SU-DHL-6 (cell line): ENCODE measurements around the gene TMEM14B.

Experiments
- H2AFZ ChIP-seq: fragments of 200-600 bp; sonication (generic); 2 replicates; pipeline ENCODE4 v1.6.1; 2014; ENCODE audit warnings: low read depth, mild to moderate bottlenecking, moderate library complexity, mixed read lengths, antibody characterized with exemption, low read length; ENCODE audit not compliant: severe bottlenecking
- H3F3A ChIP-seq: fragments of 200-600 bp; shearing (Covaris generic); 2 replicates; pipeline ENCODE4 v1.6.0; 2016; ENCODE audit warnings: antibody characterized with exemption, mild to moderate bottlenecking; ENCODE audit not compliant: insufficient read depth
- H3K27ac ChIP-seq: fragments of 200-600 bp; sonication (generic); 2 replicates; pipeline ENCODE4 v1.5.1; 2016; ENCODE audit warnings: low read depth, mild to moderate bottlenecking, low read length, moderate library complexity, mixed read lengths
- H3K27me3 ChIP-seq: fragments of 200-600 bp; sonication (generic), shearing (Covaris generic); 2 replicates; pipeline ENCODE4 v1.6.0; 2014; ENCODE audit warnings: mild to moderate bottlenecking, low read length
- H3K36me3 ChIP-seq: fragments of 200-600 bp; sonication (generic); 2 replicates; pipeline ENCODE4 v1.6.1; 2014; ENCODE audit warnings: mild to moderate bottlenecking, low read length, mixed read lengths
- H3K4me2 ChIP-seq: fragments of 300-600, 200-600 bp; shearing (Covaris generic), sonication (generic); 2 replicates; pipeline ENCODE4 v1.6.0; 2014; ENCODE audit warnings: low read length, low read depth, mild to moderate bottlenecking; ENCODE audit not compliant: poor library complexity, severe bottlenecking
- H3K4me3 ChIP-seq: fragments of 200-600 bp; sonication (generic); 2 replicates; pipeline ENCODE4 v1.5.1; 2014; ENCODE audit warnings: antibody characterized with exemption, low read length, mild to moderate bottlenecking, mixed read lengths; ENCODE audit not compliant: insufficient read depth, poor library complexity, severe bottlenecking
- H3K79me2 ChIP-seq: fragments of 200-600 bp; sonication (generic); 2 replicates; pipeline ENCODE4 v1.6.1; 2014; ENCODE audit warnings: mild to moderate bottlenecking, low read length, moderate library complexity; ENCODE audit not compliant: insufficient read depth
- H3K9ac ChIP-seq: fragments of 200-600 bp; sonication (generic); 2 replicates; pipeline ENCODE4 v1.7.0; 2014; ENCODE audit warnings: mild to moderate bottlenecking, low read length
- H3K9me2 ChIP-seq: fragments of 200-600 bp; sonication (generic); replicated peaks from 2 replicates; pipeline ENCODE4 v1.6.1; 2014; ENCODE audit warnings: low read length; ENCODE audit not compliant: insufficient read depth
- H3K9me3 ChIP-seq: fragments of 200-600 bp; sonication (generic); 2 replicates; pipeline ENCODE4 v1.6.1; 2014; ENCODE audit warnings: low read length, mixed read lengths; ENCODE audit not compliant: insufficient read depth
- H4K20me1 ChIP-seq: fragments of 200-600 bp; sonication (generic); 2 replicates; pipeline ENCODE4 v1.6.1; 2014; ENCODE audit warnings: low read depth, mild to moderate bottlenecking, antibody characterized with exemption, low read length, moderate library complexity, mixed read lengths
- CTCF ChIP-seq: fragments of 200-600 bp; sonication (generic); IDR thresholded peaks from one replicate; pipeline ENCODE4 v1.5.1; 2017; ENCODE audit warnings: antibody characterized with exemption, mild to moderate bottlenecking, low read length, moderate library complexity; ENCODE audit not compliant: insufficient read depth, poor library complexity, severe bottlenecking
- EZH2phosphoT487 ChIP-seq: fragments of 200-600 bp; sonication (generic), shearing (Covaris generic); conservative IDR thresholded peaks from 2 replicates; pipeline ENCODE4 v1.6.1; 2018; ENCODE audit warnings: mild to moderate bottlenecking, antibody characterized with exemption, low read length, moderate library complexity, mixed read lengths

TMEM14B gene

GRCh38 chr6:10747251-10747972 lies at the start of gene TMEM14B:
TSS of gene TMEM14B (plus strand) at chr6:10747805. CDS start at chr6:10749246, 1,441 bp downstream.
- peaks cover 42% of the 10 kb centered on the region for H3K79me2 ChIP-seq
- H3K36me3 ChIP-seq, result peaks cover 6% of the 10 kb centered on the region; the same call in 1 of the 2 replicates
- no peaks in the 10 kb centered on the region for H3K9me2 ChIP-seq
- H2AFZ ChIP-seq, result peak within 1 kb of the TSS; percentile 91
- H3K4me2 ChIP-seq, result peak within 1 kb of the TSS; percentile 78
- H4K20me1 ChIP-seq, result no peaks in the 10 kb centered on the region
- peaks cover 15% of the 10 kb centered on the region for H3F3A ChIP-seq
- H3K9ac ChIP-seq, result peak within 1 kb of the TSS; percentile 81
- no peak for TF ChIP-seq CTCF
- no peak for TF ChIP-seq EZH2phosphoT487
- peak within 1 kb of the TSS; percentile 53 for H3K27ac ChIP-seq
- peak within 1 kb of the TSS; percentile 87 for H3K4me3 ChIP-seq
- H3K9me3 ChIP-seq, result no peaks in the 10 kb centered on the region
- H3K27me3 ChIP-seq, result no peaks in the 10 kb centered on the region

GRCh38 chr6:10713962-10714361 lies 33.6 kb upstream of the TMEM14B start:
- no peak for TF ChIP-seq CTCF
- TF ChIP-seq EZH2phosphoT487, result no peak
- Histone ChIP-seq H3K27me3 (no peaks in the 10 kb centered on the region), H3F3A (peaks cover 11% of the 10 kb centered on the region), H3K9me2 (no peaks in the 10 kb centered on the region), H3K4me2 (no peak overlapping the region), H3K36me3 (peaks cover 21% of the 10 kb centered on the region; the same call in 1 of the 2 replicates), H3K9ac (no peak overlapping the region), H4K20me1 (no peaks in the 10 kb centered on the region), H3K4me3 (no peak overlapping the region), H3K27ac (no peak overlapping the region), H3K9me3 (peaks cover 14% of the 10 kb centered on the region), H2AFZ (no peak overlapping the region), H3K79me2 (no peaks in the 10 kb centered on the region)

GRCh38 chr6:10719296-10719963 lies 28.2 kb upstream of the TMEM14B start:
- Histone ChIP-seq H4K20me1 (no peaks in the 10 kb centered on the region), H3K27me3 (no peaks in the 10 kb centered on the region), H3K9me2 (no peaks in the 10 kb centered on the region), H3K27ac (no peak overlapping the region), H3K9me3 (peaks cover 29% of the 10 kb centered on the region), H3K36me3 (0 out of 2 replicates have a peak, but pooled peaks cover 3% of the 10 kb centered on the region), H3F3A (peaks cover 23% of the 10 kb centered on the region), H2AFZ (no peak overlapping the region), H3K4me2 (peak overlapping the region; percentile 39), H3K79me2 (0 out of 2 replicates have a peak, but pooled peaks cover 12% of the 10 kb centered on the region), H3K9ac (no peak overlapping the region), H3K4me3 (no peak overlapping the region)
- TF ChIP-seq CTCF, result no peak
